NB4 (cell line): ENCODE results near the gene NNAT.
"Not testable (repeated sequence)": the region's sequence is repeated elsewhere in the genome, so short reads cannot be mapped to it uniquely, and the experiment has no call there.

Source experiments
- DNase-seq: peaks from one replicate; pipeline ENCODE4 v3.0.0; 2010; ENCODE audit warnings: low read depth
- H3K4me3 ChIP-seq: one replicate; pipeline ENCODE4 v1.5.1; 2011; ENCODE audit warnings: mild to moderate bottlenecking, low read depth, low read length, moderate library complexity
- MYC ChIP-seq: IDR thresholded peaks from 2 replicates; pipeline ENCODE4 v1.6.1; 2011; ENCODE audit warnings: low read depth, low read length
- POLR2A ChIP-seq: IDR thresholded peaks from 2 replicates; pipeline ENCODE4 v1.6.1; 2011; ENCODE audit warnings: mild to moderate bottlenecking; ENCODE audit not compliant: insufficient read length; ENCODE audit errors: extremely low read depth
- TF ChIP-seq, protein P1 (sequence below): IDR thresholded peaks from one replicate; pipeline ENCODE4 v1.5.1; 2012; ENCODE audit warnings: low read depth, low read length
- TF ChIP-seq, protein P2 (sequence below): IDR thresholded peaks from 2 replicates; pipeline ENCODE4 v1.6.1; 2011; ENCODE audit warnings: low read depth, low read length

NNAT gene

DNA sequence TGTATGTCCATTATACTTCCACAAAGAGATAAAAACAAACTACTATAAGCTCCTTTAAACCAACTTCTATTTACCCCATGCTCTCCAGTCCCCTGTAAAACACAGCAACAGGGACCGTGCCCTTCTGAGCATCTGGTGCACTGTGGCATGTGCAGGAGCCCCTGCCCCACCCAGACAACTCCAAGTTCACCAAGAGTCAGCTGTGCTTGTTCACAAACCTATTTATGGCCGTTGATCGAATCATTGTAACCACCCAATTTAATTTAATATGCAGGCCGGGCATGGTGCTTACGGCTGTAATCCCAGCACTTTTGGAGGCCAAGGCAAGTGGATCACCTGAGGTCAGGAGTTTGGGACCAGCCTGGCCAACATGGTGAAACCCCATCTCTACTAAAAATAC is 20.3 kb downstream of the NNAT start:
- TF ChIP-seq POLR2A = no peak
- TF ChIP-seq, protein P1, sequence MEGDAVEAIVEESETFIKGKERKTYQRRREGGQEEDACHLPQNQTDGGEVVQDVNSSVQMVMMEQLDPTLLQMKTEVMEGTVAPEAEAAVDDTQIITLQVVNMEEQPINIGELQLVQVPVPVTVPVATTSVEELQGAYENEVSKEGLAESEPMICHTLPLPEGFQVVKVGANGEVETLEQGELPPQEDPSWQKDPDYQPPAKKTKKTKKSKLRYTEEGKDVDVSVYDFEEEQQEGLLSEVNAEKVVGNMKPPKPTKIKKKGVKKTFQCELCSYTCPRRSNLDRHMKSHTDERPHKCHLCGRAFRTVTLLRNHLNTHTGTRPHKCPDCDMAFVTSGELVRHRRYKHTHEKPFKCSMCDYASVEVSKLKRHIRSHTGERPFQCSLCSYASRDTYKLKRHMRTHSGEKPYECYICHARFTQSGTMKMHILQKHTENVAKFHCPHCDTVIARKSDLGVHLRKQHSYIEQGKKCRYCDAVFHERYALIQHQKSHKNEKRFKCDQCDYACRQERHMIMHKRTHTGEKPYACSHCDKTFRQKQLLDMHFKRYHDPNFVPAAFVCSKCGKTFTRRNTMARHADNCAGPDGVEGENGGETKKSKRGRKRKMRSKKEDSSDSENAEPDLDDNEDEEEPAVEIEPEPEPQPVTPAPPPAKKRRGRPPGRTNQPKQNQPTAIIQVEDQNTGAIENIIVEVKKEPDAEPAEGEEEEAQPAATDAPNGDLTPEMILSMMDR = no peak
- TF ChIP-seq, protein P2, sequence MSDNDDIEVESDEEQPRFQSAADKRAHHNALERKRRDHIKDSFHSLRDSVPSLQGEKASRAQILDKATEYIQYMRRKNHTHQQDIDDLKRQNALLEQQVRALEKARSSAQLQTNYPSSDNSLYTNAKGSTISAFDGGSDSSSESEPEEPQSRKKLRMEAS = no peak
- TF ChIP-seq MYC = no peak
- DNase-seq = no peak
- H3K4me3 ChIP-seq = no peak overlapping the region

- TF ChIP-seq, protein P1 = no peak
- TF ChIP-seq POLR2A = no peak
- TF ChIP-seq, protein P2 = no peak
- TF ChIP-seq MYC = no peak
- DNase-seq = no peak
- H3K4me3 ChIP-seq = no peak overlapping the region
Observed at GRCh38 chr20:37542281-37542680, 21.2 kb downstream of the NNAT start.

DNA sequence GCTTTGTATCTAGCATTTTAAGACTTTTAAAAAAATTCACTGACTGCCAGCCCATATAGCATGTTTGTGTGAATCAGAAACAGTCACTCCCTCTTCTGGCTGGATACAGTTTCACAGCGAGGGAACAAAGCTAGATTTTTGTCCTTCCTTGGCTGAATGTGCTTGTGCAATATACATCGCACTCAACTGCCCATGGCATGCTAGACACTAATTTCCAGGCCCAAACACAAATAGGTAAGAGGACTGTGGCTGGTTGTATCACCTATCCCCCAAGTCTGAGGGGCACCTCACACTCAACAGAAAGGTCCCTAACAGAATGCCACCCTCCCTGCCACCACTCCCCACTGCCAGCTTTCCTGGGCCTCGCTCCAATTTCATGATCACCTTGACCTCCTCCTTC is 22.8 kb downstream of the NNAT start:
- DNase-seq = peak; percentile 50
- no peak overlapping the region for H3K4me3 ChIP-seq

GRCh38 chr20:37544386-37544785 is 23.3 kb downstream of the NNAT start:
- TF ChIP-seq, protein P1 = no peak
- TF ChIP-seq POLR2A = no peak
- TF ChIP-seq, protein P2 = no peak
- TF ChIP-seq MYC = no peak
- no peak for DNase-seq
- H3K4me3 ChIP-seq = no peak overlapping the region

More for the DNA sequence above, 22.8 kb downstream of the NNAT start:
- TF ChIP-seq, protein P1 = peak; percentile 34
- TF ChIP-seq POLR2A = no peak

- TF ChIP-seq, protein P1 = no peak
- TF ChIP-seq MYC = no peak
- TF ChIP-seq, protein P2 = no peak
- TF ChIP-seq POLR2A = no peak
- no peak for DNase-seq
- no peak overlapping the region for H3K4me3 ChIP-seq
Observed at GRCh38 chr20:37545516-37545915, 24.5 kb downstream of the NNAT start.

GRCh38 chr20:37547912-37548311 is 26.9 kb downstream of the NNAT start:
- TF ChIP-seq POLR2A (no peak), MYC (no peak)
- TF ChIP-seq, protein P2 = no peak
- TF ChIP-seq, protein P1 = no peak
- no peak for DNase-seq
- no peak overlapping the region for H3K4me3 ChIP-seq

GRCh38 chr20:37550101-37550920 is 29.3 kb downstream of the NNAT start:
- not testable (repeated sequence) for DNase-seq, H3K4me3 ChIP-seq

DNA sequence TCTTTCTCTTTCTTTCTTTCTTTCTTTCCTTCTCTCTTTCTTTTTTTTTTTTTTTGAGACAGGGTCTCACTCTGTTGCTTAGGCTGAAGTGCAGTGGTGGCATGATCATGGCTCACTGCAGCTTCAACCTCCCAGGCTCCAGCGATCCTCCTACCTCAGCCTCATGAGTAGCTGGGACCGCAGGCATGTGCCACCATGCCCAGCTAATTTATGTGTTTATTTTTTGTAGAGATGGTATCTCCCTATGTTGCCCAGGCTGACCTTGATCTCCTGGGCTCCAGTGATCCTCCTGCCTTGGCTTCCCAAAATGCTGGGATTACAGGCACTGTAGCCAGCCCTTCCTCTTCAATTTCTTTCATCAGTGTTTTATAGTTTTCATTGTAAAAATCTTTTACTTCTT is 30.6 kb downstream of the NNAT start:
- not testable (repeated sequence) for DNase-seq, H3K4me3 ChIP-seq
